ENCODE results near the gene GPSM3. TPM values are rescaled to one million over a fixed set of nuclear protein-coding genes. Genes with fewer than 3 reads are reported as not detected.
A peak's percentile ranks its signal among the peaks of the same experiment; 100 is the strongest.
"Not testable (repeated sequence)": the region's sequence is repeated elsewhere in the genome, so short reads cannot be mapped to it uniquely, and the experiment has no call there.

The GPSM3 gene
- total RNA-seq, 1 donor from 2014 or later = 1.5 TPM

DNA sequence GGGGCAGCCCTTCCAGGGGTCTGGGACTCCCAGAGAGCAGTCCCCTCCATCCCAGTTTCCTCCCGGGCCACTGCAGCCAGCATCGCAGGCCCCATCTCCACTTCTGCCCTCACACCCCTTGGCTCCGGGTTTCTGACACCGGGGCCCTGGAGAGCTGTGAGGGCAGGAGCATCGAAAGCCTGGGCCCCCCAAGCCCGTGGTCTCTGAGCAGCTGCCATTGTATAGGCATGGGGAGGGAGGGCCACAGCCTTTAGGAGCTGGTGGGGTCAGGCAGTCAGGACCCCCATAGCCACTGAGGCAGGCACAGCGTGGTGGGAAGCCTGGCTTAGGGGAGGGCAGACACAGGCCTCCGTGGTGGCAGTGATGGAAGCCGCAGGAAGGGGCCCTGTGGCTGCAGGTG is 9.7 kb upstream of the GPSM3 start:
- no peak for DNase-seq

DNA sequence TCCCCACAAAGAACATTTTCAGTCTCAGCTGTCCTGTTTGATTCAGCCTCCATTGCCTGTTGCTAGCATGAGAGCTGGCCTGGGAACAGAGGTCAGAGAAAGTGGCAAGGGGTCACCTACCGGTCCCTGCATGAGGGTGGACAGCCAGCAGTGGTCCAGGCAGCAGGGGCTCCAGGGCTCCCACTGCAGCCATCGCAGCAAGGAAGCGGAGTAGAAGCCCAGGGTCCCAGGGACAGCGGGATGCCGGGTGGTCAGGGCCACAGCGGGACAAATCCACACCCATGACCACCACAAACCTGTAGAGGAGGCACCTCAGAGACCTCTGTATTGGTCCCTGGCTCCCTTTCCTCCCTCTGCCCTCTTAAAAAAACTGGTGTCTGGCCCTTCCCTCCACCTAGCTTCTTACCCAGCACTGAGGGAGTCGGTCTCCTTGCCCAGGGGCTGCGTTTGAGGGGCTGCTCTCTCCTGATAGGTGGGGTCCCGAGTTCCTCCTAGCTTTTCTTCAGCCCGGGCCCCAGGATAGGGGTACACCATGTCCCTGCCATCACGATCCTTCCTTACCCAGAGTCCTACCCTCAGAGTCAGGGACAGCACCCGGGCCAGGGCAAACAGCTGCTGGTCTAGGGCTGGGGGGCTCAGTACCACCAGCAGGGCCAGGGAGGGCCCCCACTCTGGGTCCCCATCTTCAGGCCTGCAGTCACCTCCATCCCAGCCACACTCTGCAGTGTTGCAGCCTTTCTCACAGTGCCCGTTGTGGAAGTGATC is 8.4 kb upstream of the GPSM3 start:
- DNase-seq = no peak

DNA sequence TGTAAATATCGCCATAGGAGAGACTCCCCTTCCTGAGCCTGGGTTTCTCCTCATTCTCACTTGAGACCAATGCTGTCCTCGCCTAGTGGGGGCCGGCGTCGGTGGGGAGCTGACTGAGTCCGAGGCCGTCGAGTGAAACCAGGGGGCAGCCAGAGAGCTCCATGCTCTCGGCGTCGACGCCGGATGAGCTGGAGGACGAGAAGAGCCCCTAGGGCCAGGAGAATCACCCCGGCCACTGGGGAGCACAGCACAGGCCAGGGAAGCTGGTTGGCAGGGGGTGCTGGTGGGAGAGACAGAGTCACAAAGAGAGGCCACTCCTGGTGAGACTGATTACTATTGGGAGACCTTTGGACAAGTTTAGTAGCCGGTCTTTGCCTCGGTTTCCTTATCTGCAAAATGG is 6.4 kb upstream of the GPSM3 start:
- no peak for DNase-seq

GRCh38 chr6:32198345-32198696 is 5.9 kb upstream of the GPSM3 start:
- DNase-seq = no peak

- DNase-seq = peak; percentile 52
Measured at GRCh38 chr6:32196682-32197616, 4.5 kb upstream of the GPSM3 start.

- peak; percentile 97 for DNase-seq
Measured at GRCh38 chr6:32195902-32196681, 3.6 kb upstream of the GPSM3 start.

DNA sequence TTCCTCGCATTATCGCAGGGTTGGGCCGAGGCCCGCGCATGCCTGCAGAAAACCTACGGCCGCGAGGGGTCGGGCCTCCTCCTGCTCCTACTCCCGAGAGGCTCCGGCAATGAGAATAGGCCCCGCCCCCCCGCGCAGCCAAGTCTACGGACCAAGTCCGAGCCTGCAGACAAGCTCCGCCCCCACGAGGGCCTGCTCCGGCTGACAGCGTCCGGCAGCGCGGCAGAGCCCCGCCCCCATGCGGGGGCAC is 3.1 kb upstream of the GPSM3 start:
- peak; percentile 100 for DNase-seq

GRCh38 chr6:32194825-32195651 is 2.6 kb upstream of the GPSM3 start:
- DNase-seq = peak; percentile 71

DNA sequence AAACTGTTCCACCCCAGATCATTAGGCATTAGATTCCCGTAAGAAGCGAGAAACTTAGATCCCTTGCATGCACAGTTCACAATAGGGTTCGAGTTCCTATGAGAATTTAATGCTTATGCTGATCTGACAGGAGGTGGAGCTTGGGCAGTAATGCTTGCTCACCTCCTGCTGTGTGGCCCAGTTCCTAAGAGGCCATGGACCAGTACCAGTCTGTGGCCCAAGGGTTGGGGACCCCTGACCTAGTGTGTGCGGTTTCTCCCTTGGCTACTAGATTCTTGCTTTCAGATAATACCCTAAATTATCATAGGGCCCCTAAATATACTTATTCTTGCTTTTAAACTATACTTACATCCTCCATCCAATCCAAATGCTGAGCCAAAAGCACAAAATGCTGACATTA is 1.9 kb upstream of the GPSM3 start:
- no peak for DNase-seq

GRCh38 chr6:32193096-32193495 is 653 bp upstream of the GPSM3 start:
- not testable (repeated sequence) for DNase-seq

GRCh38 chr6:32191696-32192607 is 491 bp downstream of the GPSM3 start:
- no peak for DNase-seq

DNA sequence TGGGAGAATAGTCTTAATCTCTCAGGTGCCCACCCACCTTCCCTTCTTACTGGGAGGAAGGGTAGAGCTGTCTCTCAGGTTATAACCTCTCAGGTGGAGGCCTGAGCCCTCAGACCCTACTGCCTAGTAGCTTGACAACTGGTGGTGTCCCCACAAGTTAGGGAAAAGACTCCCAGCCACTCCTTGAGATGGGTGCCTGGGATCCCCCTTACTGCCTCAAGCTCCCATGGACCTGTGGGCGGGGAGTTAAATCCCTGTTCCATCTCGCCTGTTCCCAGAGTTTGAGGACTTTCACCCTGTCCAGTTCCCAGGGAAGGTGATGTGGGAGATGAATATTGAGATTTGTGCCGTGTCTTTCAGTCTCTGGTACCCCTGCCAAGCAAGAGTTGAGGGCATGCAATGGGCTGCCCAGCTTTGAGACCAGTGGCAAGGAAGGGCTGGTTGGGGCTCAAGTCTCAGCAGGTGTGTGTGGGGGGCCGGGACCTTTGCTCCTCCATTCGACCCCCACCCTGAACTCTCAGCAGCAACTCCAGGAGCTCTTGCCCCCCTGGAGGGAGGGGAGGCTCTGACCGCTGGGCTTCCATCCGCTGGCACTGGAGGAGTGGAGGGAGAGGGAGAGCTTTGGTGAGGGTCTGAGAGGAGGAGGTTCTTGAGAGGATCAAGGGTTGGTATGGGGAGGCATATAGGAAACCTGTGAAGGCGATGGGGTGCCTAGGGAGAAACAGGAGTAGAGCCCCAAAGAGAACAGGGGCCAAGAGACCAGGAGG is 1.3 kb downstream of the GPSM3 start:
- no peak for DNase-seq

GRCh38 chr6:32190054-32190851 is 2.2 kb downstream of the GPSM3 start, which contains the start of gene PBX2:
Gene PBX2, minus strand, starts transcription at chr6:32190202. Its CDS starts 287 bp downstream, at chr6:32189915.
- peak; percentile 97 for DNase-seq

DNA sequence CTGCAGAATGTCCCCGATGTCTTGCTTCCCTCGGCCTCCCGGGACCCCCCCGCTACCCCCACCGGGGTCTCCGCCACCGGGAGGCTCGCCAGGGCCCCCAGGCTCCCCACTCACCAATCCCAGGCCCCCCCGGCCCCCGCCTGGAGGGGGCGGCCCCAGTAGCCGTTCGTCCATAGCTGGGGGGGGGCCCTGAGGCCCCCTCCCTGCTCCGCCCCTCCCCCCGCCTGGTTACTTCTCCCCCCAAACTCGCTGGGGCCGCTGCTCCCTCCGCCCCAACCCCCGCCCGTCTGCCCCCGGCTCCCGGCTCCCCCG is 2.7 kb downstream of the GPSM3 start:
- no peak for DNase-seq

GRCh38 chr6:32189069-32189741 is 3.2 kb downstream of the GPSM3 start:
- DNase-seq = peak; percentile 35

DNA sequence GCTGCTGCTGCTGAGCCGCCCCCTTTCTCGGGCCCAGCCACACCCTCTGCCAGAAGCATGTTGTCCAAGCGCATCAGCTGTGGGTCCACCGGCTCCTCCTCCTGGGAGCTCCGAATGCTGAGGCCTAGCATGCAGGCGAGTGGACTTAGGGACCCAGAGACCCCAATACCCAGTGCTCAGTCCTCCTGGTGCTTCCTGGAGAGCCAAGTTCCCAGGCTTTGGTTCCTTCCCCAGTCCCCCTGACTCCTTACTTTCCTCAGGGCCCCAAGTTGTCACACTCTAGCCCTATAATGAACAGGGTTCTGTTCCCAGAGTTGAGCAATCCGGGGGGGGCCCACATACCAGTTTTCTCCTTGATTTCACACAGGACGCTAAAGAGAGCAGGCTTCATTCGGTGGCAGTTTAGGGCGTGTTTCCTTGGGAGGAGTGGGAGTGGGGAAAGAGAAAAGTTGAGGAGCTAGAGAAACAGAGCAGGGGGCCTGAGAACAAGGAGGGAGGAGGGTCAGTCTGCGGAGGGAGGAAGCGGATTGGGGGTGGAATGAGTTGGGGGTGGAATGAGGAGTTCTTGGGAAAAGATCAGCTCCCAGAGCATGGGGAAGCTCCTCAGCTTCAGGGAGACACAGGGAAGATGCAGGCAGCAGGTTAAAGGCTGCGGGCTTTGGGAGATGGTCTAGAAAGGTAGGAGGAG is 3.9 kb downstream of the GPSM3 start:
- peak; percentile 54 for DNase-seq

DNA sequence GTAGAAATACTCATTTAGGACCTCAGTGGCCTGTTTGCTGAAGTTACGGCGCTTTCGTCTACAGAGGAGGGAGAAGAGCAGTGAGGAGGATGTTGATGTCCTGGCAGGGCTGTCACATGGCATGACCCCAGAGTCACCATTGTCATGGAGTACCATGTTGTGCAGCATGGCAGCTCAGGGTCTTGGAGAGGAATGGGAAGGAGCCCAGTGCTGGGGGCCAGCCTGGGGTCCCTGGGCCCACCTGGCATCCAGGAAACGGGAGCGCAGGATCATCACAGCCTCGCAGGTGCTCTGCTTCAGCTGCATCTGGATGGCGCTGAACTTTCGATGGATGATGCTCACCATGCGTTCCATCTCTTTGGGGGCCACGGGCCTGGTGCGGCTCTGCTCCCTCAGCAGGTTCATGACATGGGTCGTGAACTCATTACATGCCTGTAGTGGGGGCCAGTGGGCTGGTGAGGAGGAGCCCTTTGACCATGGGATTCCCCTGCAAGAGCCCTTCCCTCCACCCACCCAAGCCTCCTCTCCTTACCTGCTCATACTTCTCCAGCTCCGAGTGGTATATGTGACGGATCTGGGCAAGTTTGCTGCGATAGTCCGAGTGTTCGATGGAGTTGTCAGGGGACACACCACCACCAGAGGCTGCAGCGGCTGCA is 4.6 kb downstream of the GPSM3 start:
- not testable (repeated sequence) for DNase-seq

Measured in tongue (tissue), 2 donors.